ENCODE measurements around the gene CMBL.
"Not testable (repeated sequence)": the region's sequence is repeated elsewhere in the genome, so short reads cannot be mapped to it uniquely, and the experiment has no call there.

Gene CMBL

GRCh38 chr5:10317825-10318682 lies 10.4 kb upstream of the CMBL start:
- TF ChIP-seq CTCF (IDR thresholded peaks at IDR 0.05), result no peak
- intact Hi-C loops (cut with DNase I; ENCODE audit: low total_unique reads), result no loop called here
- H3K36me3 ChIP-seq, result no peaks in the 10 kb centered on the region
- H3K27ac ChIP-seq, result no peak overlapping the region
- H3K4me3 ChIP-seq, result no peak overlapping the region
- H3K9me3 ChIP-seq, result no peaks in the 10 kb centered on the region
- no peaks in the 10 kb centered on the region for H3K27me3 ChIP-seq
- no peak for DNase-seq
- H3K4me1 ChIP-seq, result no peaks in the 10 kb centered on the region

GRCh38 chr5:10315824-10316509 lies 8.3 kb upstream of the CMBL start:
- Histone ChIP-seq H3K9me3 (no peaks in the 10 kb centered on the region), H3K36me3 (no peaks in the 10 kb centered on the region), H3K4me3 (no peak overlapping the region), H3K27me3 (no peaks in the 10 kb centered on the region), H3K27ac (no peak overlapping the region), H3K4me1 (no peaks in the 10 kb centered on the region)
- TF ChIP-seq CTCF (IDR thresholded peaks at IDR 0.05), result no peak
- intact Hi-C loops (cut with DNase I; ENCODE audit: low total_unique reads), result no loop called here
- no peak for DNase-seq

GRCh38 chr5:10315201-10315600 lies 7.5 kb upstream of the CMBL start:
- intact Hi-C loops (cut with DNase I; ENCODE audit: low total_unique reads), result no loop called here
- TF ChIP-seq CTCF (IDR thresholded peaks at IDR 0.05), result no peak
- Histone ChIP-seq H3K36me3 (no peaks in the 10 kb centered on the region), H3K4me1 (no peaks in the 10 kb centered on the region), H3K27ac (no peak overlapping the region), H3K27me3 (no peaks in the 10 kb centered on the region), H3K9me3 (no peaks in the 10 kb centered on the region), H3K4me3 (no peak overlapping the region)
- no peak for DNase-seq

- H3K9me3 ChIP-seq, result no peaks in the 10 kb centered on the region
- no peak for TF ChIP-seq CTCF (IDR thresholded peaks at IDR 0.05)
- peaks cover 0 to 4% (median under 1%) of the 10 kb centered on the region in 4 donors for H3K4me1 ChIP-seq
- no peak for DNase-seq
- intact Hi-C loops (cut with DNase I; ENCODE audit: low total_unique reads), result no loop called here
- H3K27ac ChIP-seq, result no peak overlapping the region
- H3K27me3 ChIP-seq, result no peaks in the 10 kb centered on the region
- no peak overlapping the region for H3K4me3 ChIP-seq
- no peaks in the 10 kb centered on the region for H3K36me3 ChIP-seq
These were observed 4.1 kb upstream of the CMBL start for GRCh38 chr5:10311595-10312425.

DNA sequence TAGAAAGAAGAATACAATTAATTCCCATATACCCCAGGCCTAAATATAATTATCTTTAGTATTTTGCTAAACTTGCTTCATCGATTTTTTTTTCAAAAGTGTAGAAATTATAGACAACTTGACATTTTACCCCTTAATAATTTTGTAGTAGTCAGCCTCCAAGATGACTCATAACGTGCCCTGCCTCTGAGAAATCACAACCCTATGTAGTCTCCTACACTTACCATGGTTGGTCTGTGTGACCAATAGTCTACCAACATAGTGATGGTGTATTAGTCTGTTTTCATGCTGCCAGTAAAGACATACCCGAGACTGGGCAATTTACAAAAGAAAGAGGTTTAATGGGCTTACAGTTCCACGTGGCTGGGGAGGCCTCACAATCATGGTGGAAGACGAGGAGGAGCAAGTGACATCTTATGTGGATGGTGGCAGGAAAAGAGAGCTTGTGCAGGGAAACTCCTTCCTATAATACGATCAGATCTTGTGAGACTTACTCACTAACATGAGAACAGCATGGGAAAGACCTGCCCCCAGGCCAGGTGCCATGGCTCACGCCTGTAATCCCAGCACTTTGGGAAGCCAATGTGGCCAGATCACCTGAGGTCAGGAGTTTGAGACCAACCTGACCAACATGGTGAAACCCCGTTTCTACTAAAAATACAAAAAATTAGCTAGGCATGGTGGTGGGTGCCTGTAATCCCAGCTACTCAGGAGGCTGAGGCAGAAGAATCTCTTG lies 3.3 kb upstream of the CMBL start:
- intact Hi-C loops (cut with DNase I; ENCODE audit: low total_unique reads); DNase-seq; H3K36me3 ChIP-seq; H3K4me3 ChIP-seq; H3K27ac ChIP-seq; H3K9me3 ChIP-seq; H3K27me3 ChIP-seq: not testable (repeated sequence)
- H3K4me1 ChIP-seq, result peaks cover 0 to 12% (median 4%) of the 10 kb centered on the region in 4 donors

All from tibial artery (tissue), 4 donors.